Parathyroid adenoma (tissue), 2 donors: ENCODE measurements around the gene HYOU1.

ENCODE experiments used
- H2AFZ ChIP-seq: fragments of 300-600 bp; sonication (generic); one replicate; pipeline ENCODE4 v1.7.0; 2017; ENCODE audit warnings: antibody characterized with exemption, mild to moderate bottlenecking
- H3K27ac ChIP-seq: fragments of 300-600 bp; sonication (generic); one replicate; pipeline ENCODE4 v1.7.0; 2017
- H3K27me3 ChIP-seq: fragments of 300-600 bp; sonication (generic); one replicate; pipeline ENCODE4 v1.7.0; 2017; ENCODE audit warnings: low read length; ENCODE audit not compliant: control insufficient read depth, insufficient read depth
- H3K36me3 ChIP-seq: fragments of 300-600 bp; sonication (generic); one replicate; pipeline ENCODE4 v1.7.0; 2017; ENCODE audit warnings: low read length; ENCODE audit not compliant: control insufficient read depth, insufficient read depth
- H3K4me1 ChIP-seq: fragments of 300-600 bp; sonication (generic); one replicate; pipeline ENCODE4 v1.7.0; 2017; ENCODE audit warnings: control low read depth
- H3K4me2 ChIP-seq: fragments of 300-600 bp; sonication (generic); one replicate; pipeline ENCODE4 v1.7.0; 2017; ENCODE audit warnings: low read length
- H3K4me3 ChIP-seq: fragments of 300-600 bp; sonication (generic); one replicate; pipeline ENCODE4 v1.7.0; 2017; ENCODE audit warnings: low read depth, low read length
- H3K79me2 ChIP-seq: fragments of 300-600 bp; sonication (generic); one replicate; pipeline ENCODE4 v1.7.0; 2017; ENCODE audit warnings: control low read depth
- H3K9ac ChIP-seq: fragments of 300-600 bp; sonication (generic); one replicate; pipeline ENCODE4 v1.7.0; 2017; ENCODE audit warnings: mild to moderate bottlenecking
- H3K9me3 ChIP-seq: fragments of 300-600 bp; sonication (generic); one replicate; pipeline ENCODE4 v1.7.0; 2017; ENCODE audit warnings: low read length; ENCODE audit not compliant: control insufficient read depth
- CTCF ChIP-seq: fragments of 300-600 bp; sonication (generic); IDR thresholded peaks from one replicate; pipeline ENCODE4 v1.7.0; 2017; ENCODE audit warnings: antibody characterized with exemption, mild to moderate bottlenecking
- donor health status: primary hyperparathyroidism.

The HYOU1 gene

DNA sequence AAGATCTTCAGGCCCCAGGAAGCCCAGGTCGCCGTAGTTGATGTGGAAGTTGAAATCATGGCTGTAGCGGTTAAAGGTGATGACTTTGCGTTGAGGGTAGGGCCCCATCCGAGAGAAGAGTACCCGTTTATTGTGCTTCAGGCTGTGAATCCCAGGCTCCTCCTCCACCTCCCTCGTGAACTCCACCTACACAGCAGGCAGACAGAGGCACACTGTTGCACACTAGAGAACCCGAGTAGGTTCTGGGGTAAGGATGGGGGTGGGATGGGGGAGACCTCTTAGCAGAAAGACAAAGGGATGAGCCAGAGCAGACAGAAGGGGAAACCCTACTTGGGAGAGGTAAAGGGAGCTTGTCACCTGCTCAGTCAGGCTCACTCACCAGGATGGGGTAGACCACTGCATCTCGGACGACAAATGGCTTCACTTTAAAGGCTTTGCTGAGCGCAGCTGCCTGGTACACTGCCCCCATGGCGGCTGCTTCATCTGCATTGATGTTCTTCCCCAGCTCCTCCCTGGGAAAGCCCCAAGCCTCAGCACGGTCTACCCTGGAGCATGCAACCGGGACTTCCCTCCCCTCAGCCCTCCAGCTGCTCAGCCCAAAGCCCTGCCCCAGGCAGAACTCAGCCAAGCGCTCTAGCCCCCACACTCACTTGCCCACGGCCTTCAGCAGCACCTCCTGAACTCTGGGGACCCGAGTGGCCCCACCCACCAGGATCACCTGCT, 5.4 kb downstream of the HYOU1 start:
- H3K4me3 ChIP-seq, result no peak overlapping the region
- H2AFZ ChIP-seq, result no peak overlapping the region
- no peak overlapping the region for H3K4me2 ChIP-seq
- no peaks in the 10 kb centered on the region for H3K9me3 ChIP-seq
- no peaks in the 10 kb centered on the region for H3K36me3 ChIP-seq
- peaks cover 3% of the 10 kb centered on the region for H3K4me1 ChIP-seq
- TF ChIP-seq CTCF, result no peak
- no peak overlapping the region for H3K9ac ChIP-seq
- no peaks in the 10 kb centered on the region for H3K79me2 ChIP-seq
- no peaks in the 10 kb centered on the region for H3K27me3 ChIP-seq
- H3K27ac ChIP-seq, result no peak overlapping the region

- H3K4me2 ChIP-seq, result no peak overlapping the region
- TF ChIP-seq CTCF, result no peak
- no peaks in the 10 kb centered on the region for H3K4me1 ChIP-seq
- H3K36me3 ChIP-seq, result no peaks in the 10 kb centered on the region
- no peak overlapping the region for H2AFZ ChIP-seq
- H3K4me3 ChIP-seq, result no peak overlapping the region
- no peaks in the 10 kb centered on the region for H3K27me3 ChIP-seq
- no peak overlapping the region for H3K27ac ChIP-seq
- H3K9ac ChIP-seq, result no peak overlapping the region
- no peaks in the 10 kb centered on the region for H3K79me2 ChIP-seq
- no peaks in the 10 kb centered on the region for H3K9me3 ChIP-seq
Observed at GRCh38 chr11:119049081-119049480, 7.9 kb downstream of the HYOU1 start.

DNA sequence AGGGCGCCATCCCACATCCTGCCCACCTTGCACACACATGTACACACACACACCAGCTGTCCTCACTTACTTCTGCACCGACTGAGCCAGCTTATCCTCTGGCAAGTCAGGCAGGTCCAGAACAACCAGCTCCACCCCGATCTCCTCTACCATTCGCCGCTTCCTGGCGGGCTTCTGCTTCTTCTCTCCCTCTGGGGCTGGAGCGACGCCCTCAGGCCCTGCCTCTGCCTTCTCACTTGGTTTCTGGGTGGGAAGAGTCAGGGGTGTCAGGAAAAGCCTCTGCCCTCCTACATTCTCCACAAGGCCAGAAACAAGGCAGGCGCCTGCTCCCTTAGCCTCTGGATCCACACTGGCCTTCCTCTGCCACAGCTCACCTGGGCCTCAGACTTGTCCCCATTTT, 8.4 kb downstream of the HYOU1 start:
- H3K36me3 ChIP-seq, result no peaks in the 10 kb centered on the region
- H3K4me2 ChIP-seq, result no peak overlapping the region

DNA sequence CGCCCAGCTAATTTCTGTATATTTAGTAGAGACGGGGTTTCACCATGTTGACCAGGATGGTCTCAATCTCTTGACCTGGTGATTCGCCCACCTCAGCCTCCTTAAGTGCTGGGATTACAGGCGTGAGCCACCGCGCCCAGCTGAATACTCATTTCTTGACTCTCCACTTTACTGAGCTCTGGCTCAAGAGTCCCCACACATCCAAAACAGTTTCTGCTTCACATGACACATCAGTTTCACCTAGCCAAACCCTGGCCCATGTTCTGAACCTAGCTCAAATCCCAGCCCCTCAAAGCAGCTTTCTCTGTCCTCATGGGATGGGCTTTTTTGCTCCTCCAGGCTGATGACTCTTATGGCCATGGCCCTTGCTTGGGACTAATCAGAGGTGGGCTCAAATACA, 9.8 kb downstream of the HYOU1 start:
- Histone ChIP-seq H3K27ac (no peak overlapping the region), H3K4me1 (no peaks in the 10 kb centered on the region), H3K36me3 (no peaks in the 10 kb centered on the region), H2AFZ (no peak overlapping the region), H3K9me3 (no peaks in the 10 kb centered on the region), H3K4me3 (no peak overlapping the region), H3K9ac (no peak overlapping the region), H3K27me3 (no peaks in the 10 kb centered on the region), H3K4me2 (no peak overlapping the region), H3K79me2 (no peaks in the 10 kb centered on the region)
- TF ChIP-seq CTCF, result no peak

More for the DNA sequence above, 8.4 kb downstream of the HYOU1 start:
- no peak for TF ChIP-seq CTCF
- H3K27me3 ChIP-seq, result no peaks in the 10 kb centered on the region
- no peaks in the 10 kb centered on the region for H3K79me2 ChIP-seq
- H3K27ac ChIP-seq, result no peak overlapping the region
- H3K9me3 ChIP-seq, result no peaks in the 10 kb centered on the region
- H2AFZ ChIP-seq, result no peak overlapping the region
- H3K4me1 ChIP-seq, result no peaks in the 10 kb centered on the region
- H3K9ac ChIP-seq, result no peak overlapping the region
- no peak overlapping the region for H3K4me3 ChIP-seq

GRCh38 chr11:119046489-119046888, 10.5 kb downstream of the HYOU1 start:
- no peak overlapping the region for H3K9ac ChIP-seq
- no peak overlapping the region for H3K27ac ChIP-seq
- H3K79me2 ChIP-seq, result no peaks in the 10 kb centered on the region
- no peaks in the 10 kb centered on the region for H3K4me1 ChIP-seq
- no peak for TF ChIP-seq CTCF
- no peak overlapping the region for H3K4me3 ChIP-seq
- H3K9me3 ChIP-seq, result no peaks in the 10 kb centered on the region
- no peaks in the 10 kb centered on the region for H3K36me3 ChIP-seq
- H3K4me2 ChIP-seq, result no peak overlapping the region
- H2AFZ ChIP-seq, result no peak overlapping the region
- no peaks in the 10 kb centered on the region for H3K27me3 ChIP-seq
